ENCODE results near the gene GALR1.
A peak's percentile ranks its signal among the peaks of the same experiment; 100 is the strongest.

Gene GALR1, protein sequence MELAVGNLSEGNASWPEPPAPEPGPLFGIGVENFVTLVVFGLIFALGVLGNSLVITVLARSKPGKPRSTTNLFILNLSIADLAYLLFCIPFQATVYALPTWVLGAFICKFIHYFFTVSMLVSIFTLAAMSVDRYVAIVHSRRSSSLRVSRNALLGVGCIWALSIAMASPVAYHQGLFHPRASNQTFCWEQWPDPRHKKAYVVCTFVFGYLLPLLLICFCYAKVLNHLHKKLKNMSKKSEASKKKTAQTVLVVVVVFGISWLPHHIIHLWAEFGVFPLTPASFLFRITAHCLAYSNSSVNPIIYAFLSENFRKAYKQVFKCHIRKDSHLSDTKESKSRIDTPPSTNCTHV

GRCh38 chr18:77249569-77250500 is at the start of gene GALR1:
GALR1 (plus strand) TSS chr18:77249848; CDS start chr18:77250549, 701 bp downstream.
- Mint-ChIP-seq H3K27ac (no peak within 1 kb of the TSS), H3K36me3 (peaks cover 8% of the 10 kb centered on the region), H3K4me1 (peaks cover 19% of the 10 kb centered on the region), H3K27me3 (peaks cover 51% of the 10 kb centered on the region), H3K9me3 (peaks cover 13% of the 10 kb centered on the region), H3K4me3 (peak within 1 kb of the TSS; percentile 58)

DNA sequence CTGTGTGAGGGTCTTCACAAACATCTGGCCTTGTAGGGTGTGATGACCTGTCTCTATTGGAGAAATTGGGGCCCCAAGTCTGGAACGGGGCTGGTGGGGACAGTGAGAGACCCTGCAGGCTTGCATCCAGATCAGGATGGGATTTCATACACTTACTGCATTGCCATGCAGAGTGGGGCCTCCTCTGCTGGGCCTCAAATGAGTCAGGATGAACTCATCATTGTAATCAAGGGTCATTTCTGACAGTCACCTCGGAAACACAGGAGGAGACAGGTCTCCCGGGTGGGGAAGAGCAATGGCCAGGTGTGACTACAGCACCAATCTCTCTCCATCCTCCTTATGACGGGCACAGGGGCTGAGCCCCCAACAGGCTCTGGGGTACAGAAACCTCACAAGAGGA is 48.1 kb upstream of the GALR1 start:
- H3K4me1 Mint-ChIP-seq: peaks cover 9% of the 10 kb centered on the region
- no peaks in the 10 kb centered on the region for H3K36me3 Mint-ChIP-seq
- H3K27me3 Mint-ChIP-seq: no peaks in the 10 kb centered on the region
- H3K4me3 Mint-ChIP-seq: no peak overlapping the region
- no peak overlapping the region for H3K27ac Mint-ChIP-seq
- H3K9me3 Mint-ChIP-seq: no peaks in the 10 kb centered on the region

DNA sequence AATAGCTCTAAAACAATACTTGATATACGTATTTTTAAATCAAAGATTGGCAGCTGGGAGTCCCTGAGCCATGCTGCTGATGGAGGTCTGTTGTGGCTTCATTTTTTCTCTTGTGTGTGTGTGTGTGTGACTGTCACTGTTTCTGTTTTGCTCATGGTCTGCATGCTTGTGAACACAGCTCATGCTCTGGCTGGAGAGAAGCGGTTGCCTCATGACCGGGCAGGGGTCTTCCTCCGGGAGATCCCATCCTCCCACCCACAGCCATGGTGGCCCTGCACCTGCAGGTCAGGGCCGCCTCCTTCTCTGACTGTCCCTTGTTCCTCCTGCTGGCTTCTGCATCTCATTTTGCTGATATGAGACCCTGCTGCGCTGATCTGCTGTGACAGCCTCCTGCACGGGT is 47.3 kb upstream of the GALR1 start:
- peaks cover 17% of the 10 kb centered on the region for H3K4me1 Mint-ChIP-seq
- no peak overlapping the region for H3K27ac Mint-ChIP-seq
- no peaks in the 10 kb centered on the region for H3K9me3 Mint-ChIP-seq
- H3K36me3 Mint-ChIP-seq: no peaks in the 10 kb centered on the region
- no peaks in the 10 kb centered on the region for H3K27me3 Mint-ChIP-seq
- no peak overlapping the region for H3K4me3 Mint-ChIP-seq

- Mint-ChIP-seq H3K4me1 (peaks cover 25% of the 10 kb centered on the region), H3K27ac (no peak overlapping the region), H3K36me3 (no peaks in the 10 kb centered on the region), H3K4me3 (no peak overlapping the region), H3K9me3 (no peaks in the 10 kb centered on the region), H3K27me3 (no peaks in the 10 kb centered on the region)
These were observed 46.6 kb upstream of the GALR1 start for GRCh38 chr18:77203071-77203470.

DNA sequence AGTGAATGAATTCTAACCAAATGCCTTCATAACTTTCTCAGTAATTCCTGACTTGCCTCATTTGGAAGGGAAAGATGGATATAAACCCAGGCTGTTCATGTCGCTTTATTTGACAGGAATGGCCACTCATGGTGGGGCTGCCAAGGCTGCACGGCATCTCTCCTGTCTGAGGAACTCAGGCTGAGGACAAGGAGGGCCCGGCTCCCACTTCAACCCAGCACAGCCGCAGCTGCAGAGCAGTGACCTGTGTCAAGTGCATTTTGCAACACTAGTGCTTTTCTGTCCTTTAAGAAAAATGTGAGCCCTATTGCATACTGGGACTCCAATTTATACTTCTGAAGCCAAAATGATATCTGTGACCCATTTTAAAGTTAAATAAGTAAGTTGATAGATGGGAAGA is 45.8 kb upstream of the GALR1 start:
- peaks cover 32% of the 10 kb centered on the region for H3K4me1 Mint-ChIP-seq
- no peak overlapping the region for H3K27ac Mint-ChIP-seq
- no peak overlapping the region for H3K4me3 Mint-ChIP-seq
- no peaks in the 10 kb centered on the region for H3K27me3 Mint-ChIP-seq
- no peaks in the 10 kb centered on the region for H3K36me3 Mint-ChIP-seq
- H3K9me3 Mint-ChIP-seq: peaks cover 5% of the 10 kb centered on the region

GRCh38 chr18:77205769-77206168 is 43.9 kb upstream of the GALR1 start:
- no peak overlapping the region for H3K27ac Mint-ChIP-seq
- no peaks in the 10 kb centered on the region for H3K36me3 Mint-ChIP-seq
- no peaks in the 10 kb centered on the region for H3K27me3 Mint-ChIP-seq
- peaks cover 43% of the 10 kb centered on the region for H3K4me1 Mint-ChIP-seq
- H3K9me3 Mint-ChIP-seq: peaks cover 6% of the 10 kb centered on the region
- H3K4me3 Mint-ChIP-seq: no peak overlapping the region

DNA sequence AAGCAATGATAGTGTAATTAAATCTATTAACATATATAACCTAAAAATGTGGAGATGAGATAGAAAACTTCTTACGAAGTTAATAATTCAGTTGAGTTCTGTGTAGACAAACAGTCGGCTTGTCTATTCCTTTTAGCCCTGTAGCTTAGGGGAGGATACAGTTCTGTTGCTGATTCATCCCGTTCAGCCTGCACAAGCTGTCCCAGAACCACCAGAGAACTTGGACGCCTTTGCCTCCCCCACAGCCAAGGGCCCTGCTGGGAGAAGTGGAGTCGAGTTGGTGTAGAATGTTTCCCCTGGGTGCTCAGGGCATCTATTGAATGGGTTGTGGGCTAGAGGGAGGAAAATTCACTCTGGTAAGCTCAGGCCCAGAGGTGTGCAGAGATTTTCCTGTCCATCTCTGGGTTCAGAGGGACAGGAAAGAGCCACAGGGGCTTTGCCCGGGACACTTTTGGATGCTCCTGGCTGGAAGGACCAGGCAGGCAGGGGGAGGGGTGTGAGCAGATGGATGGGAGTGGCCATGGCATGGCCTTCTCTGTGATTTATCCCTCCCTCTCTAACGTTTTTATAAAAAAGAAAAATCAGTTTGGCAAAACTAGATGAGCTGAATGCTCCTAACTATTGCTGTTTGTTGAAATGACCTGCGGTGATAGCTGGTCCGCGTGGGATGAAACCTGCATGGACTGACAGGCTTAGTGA is 42.8 kb upstream of the GALR1 start:
- Mint-ChIP-seq H3K36me3 (no peaks in the 10 kb centered on the region), H3K27me3 (no peaks in the 10 kb centered on the region), H3K9me3 (peaks cover 6% of the 10 kb centered on the region), H3K4me1 (peaks cover 53% of the 10 kb centered on the region), H3K27ac (no peak overlapping the region), H3K4me3 (no peak overlapping the region)

GRCh38 chr18:77207540-77207939 is 42.1 kb upstream of the GALR1 start:
- Mint-ChIP-seq H3K27me3 (no peaks in the 10 kb centered on the region), H3K4me1 (peaks cover 54% of the 10 kb centered on the region), H3K36me3 (no peaks in the 10 kb centered on the region), H3K27ac (peak overlapping the region; percentile 77), H3K4me3 (peak overlapping the region; percentile 70), H3K9me3 (peaks cover 6% of the 10 kb centered on the region)

DNA sequence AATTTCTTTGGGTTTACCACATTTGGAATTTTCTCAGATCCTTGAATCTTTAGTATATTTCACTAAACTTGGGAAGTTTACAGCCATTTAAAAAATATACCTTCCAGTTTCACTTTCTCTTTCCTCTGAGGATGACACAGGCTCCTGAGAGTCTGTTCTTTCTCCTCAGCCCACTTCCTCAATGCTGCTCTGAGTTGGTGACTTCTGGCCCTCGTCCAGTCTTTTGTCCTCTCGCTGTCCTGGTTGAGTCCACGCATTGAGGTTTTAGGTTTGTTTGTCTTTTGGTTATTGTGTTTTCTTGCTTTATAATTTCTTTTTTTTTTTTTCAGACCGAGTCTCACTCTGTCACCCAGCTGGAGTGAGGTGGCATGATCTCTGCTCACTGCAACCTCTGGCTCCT is 40.7 kb upstream of the GALR1 start:
- peaks cover 6% of the 10 kb centered on the region for H3K9me3 Mint-ChIP-seq
- no peaks in the 10 kb centered on the region for H3K27me3 Mint-ChIP-seq
- peak overlapping the region; percentile 96 for H3K4me3 Mint-ChIP-seq
- no peaks in the 10 kb centered on the region for H3K36me3 Mint-ChIP-seq
- peak overlapping the region; percentile 100 for H3K27ac Mint-ChIP-seq
- H3K4me1 Mint-ChIP-seq: peaks cover 54% of the 10 kb centered on the region

DNA sequence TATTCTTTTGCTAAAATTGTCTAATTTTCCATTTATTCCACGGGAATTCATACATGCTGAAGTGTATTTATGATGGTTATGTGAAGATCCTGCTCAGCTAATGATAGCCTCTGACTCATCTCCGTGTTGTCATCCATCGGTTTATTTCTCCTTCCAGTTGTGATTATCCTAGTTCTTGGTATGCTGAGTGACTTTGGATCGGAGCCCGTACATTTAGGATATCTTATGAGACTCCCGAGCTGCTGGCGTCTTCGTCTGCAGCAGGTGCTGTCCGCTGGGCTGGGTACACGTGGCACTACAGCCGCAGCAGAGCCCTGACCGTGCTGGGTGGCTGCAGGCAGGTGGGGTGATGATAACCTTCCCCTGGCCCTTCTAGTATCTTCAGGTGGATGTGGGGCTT is 40.1 kb upstream of the GALR1 start:
- H3K36me3 Mint-ChIP-seq: no peaks in the 10 kb centered on the region
- peak overlapping the region; percentile 100 for H3K27ac Mint-ChIP-seq
- H3K4me1 Mint-ChIP-seq: peaks cover 54% of the 10 kb centered on the region
- peaks cover 6% of the 10 kb centered on the region for H3K9me3 Mint-ChIP-seq
- H3K4me3 Mint-ChIP-seq: peak overlapping the region; percentile 96
- no peaks in the 10 kb centered on the region for H3K27me3 Mint-ChIP-seq

GRCh38 chr18:77210249-77210648 is 39.4 kb upstream of the GALR1 start:
- peaks cover 6% of the 10 kb centered on the region for H3K9me3 Mint-ChIP-seq
- peaks cover 54% of the 10 kb centered on the region for H3K4me1 Mint-ChIP-seq
- H3K4me3 Mint-ChIP-seq: no peak overlapping the region
- no peaks in the 10 kb centered on the region for H3K27me3 Mint-ChIP-seq
- no peaks in the 10 kb centered on the region for H3K36me3 Mint-ChIP-seq
- no peak overlapping the region for H3K27ac Mint-ChIP-seq

DNA sequence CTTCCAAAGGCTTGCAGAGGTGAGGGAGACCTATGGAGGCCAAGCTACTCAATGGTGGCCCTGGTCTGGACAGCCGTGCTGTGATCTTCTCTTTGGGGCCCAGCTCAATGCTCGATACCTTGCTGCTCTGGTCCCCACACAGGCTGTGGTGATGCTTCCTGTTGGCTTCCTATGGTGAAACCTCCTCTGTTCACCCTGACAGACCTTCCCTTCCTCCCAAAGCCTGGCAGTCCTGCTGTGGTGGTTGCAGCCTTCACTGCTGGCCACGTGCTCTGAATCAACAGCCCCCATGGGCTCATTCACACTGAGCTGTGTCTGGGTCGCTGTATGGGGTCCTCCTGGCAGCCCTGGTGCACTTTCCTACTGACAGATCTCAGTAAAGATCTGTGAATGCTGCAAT is 31.0 kb upstream of the GALR1 start:
- no peaks in the 10 kb centered on the region for H3K9me3 Mint-ChIP-seq
- peaks cover 8% of the 10 kb centered on the region for H3K4me1 Mint-ChIP-seq
- no peaks in the 10 kb centered on the region for H3K27me3 Mint-ChIP-seq
- no peaks in the 10 kb centered on the region for H3K36me3 Mint-ChIP-seq
- peak overlapping the region; percentile 32 for H3K27ac Mint-ChIP-seq
- H3K4me3 Mint-ChIP-seq: no peak overlapping the region

DNA sequence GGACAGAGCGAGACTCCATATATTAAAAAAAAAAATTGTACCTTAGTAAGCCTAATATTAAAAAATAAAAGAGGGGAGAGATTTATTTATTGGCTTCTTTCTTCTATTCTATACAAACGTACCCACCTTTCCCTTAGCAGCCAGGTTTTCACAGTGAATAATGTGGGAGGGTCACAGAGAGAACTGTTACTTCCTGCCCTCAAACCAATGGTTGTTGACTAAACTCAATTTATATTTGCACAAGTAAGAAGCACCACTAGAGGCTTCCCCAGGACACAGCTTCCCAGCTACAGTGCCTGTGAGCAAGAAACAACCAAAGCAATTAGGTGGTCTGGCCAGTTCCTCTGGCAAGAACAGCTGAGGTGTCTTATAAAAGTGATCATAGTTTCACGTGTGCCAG is 28.9 kb upstream of the GALR1 start:
- Mint-ChIP-seq H3K4me1 (peaks cover 11% of the 10 kb centered on the region), H3K4me3 (no peak overlapping the region), H3K27ac (no peak overlapping the region), H3K9me3 (no peaks in the 10 kb centered on the region), H3K36me3 (no peaks in the 10 kb centered on the region), H3K27me3 (no peaks in the 10 kb centered on the region)

DNA sequence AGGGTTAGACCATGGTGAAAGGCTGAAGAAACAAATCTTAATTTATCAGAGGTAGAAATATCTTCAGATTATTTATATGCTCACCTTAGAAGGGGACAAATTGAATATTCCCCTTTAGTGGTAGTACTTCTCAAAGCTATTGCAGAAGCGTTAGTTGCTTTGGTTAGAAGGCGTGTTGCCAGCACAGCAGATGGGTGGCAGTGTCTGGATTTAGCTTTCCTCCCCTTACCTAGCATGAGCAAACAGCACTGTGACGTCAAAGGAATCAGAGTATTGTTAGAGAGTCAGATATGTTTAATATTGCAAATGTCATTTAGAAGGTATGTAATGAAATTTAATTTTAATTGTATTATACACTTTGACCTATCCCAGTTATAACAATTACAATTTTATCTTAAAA is 27.2 kb upstream of the GALR1 start:
- H3K4me1 Mint-ChIP-seq: peaks cover 11% of the 10 kb centered on the region
- H3K27ac Mint-ChIP-seq: no peak overlapping the region
- no peak overlapping the region for H3K4me3 Mint-ChIP-seq
- H3K36me3 Mint-ChIP-seq: no peaks in the 10 kb centered on the region
- no peaks in the 10 kb centered on the region for H3K9me3 Mint-ChIP-seq
- H3K27me3 Mint-ChIP-seq: no peaks in the 10 kb centered on the region

DNA sequence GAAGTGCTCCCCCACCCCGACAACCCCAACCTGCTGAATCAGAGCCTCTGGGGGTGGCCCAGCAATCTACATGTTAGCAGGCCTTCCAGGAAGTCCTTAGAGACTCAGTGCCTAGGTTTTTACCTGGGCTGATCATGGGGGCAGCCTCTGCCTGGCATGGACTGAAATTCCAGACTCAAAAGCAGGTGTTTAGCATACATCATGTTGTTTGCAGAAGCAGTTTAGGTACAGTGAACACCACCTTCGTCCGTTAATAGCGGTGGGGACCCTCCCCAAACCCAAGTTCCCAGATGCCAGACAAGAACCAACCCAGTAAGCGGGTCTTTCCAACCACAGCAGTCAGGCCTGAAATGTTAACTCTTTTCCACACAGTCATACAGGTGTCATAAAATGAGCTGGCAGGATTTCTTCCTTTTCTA is 26.4 kb upstream of the GALR1 start:
- Mint-ChIP-seq H3K4me3 (no peak overlapping the region), H3K9me3 (no peaks in the 10 kb centered on the region), H3K36me3 (no peaks in the 10 kb centered on the region), H3K4me1 (peaks cover 11% of the 10 kb centered on the region), H3K27ac (peak overlapping the region; percentile 93), H3K27me3 (no peaks in the 10 kb centered on the region)
